Stimulated activated CD8-positive, alpha-beta memory T cell treated with anti-CD3 and anti-CD28 coated beads, Interleukin-7, amount 100 ng/mL, for 48 hours (primary cell): Measurements from ENCODE around the gene ASTN1.

Source experiments
- DNase-seq, 2 donors: peaks; one replicate each; pipeline ENCODE4 v3.0.0-alpha.2; 2020; ENCODE audit warnings: low read depth in 1 of 2; ENCODE audit errors: extremely low read depth in 1 of 2

ASTN1 gene

DNA sequence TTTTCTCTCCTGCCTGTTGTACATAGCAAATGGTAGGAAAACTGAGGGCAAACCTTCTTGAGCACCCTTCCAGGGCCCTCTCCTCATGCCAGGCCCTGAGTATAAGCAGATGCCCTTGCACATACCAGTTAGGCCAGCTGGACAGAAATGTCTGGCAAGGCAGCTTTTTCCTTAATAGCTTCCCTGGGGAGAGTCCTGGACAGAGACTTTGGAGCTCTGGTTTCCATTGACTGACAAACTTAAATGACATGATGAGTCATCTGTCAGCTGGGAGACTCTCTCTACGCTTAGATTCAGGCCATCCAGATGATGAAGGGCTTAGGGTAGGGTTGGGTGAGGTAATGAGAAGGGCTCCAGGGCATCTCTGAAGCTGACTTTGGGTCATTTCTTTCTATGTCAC, 317.5 kb downstream of the ASTN1 start:
- no peak for DNase-seq

GRCh38 chr1:176843352-176844297, 320.9 kb downstream of the ASTN1 start:
- no peak for DNase-seq

GRCh38 chr1:176841238-176841637, 323.3 kb downstream of the ASTN1 start:
- no peak for DNase-seq

- no peak for DNase-seq
These were observed 325.3 kb downstream of the ASTN1 start for GRCh38 chr1:176839216-176839615.

GRCh38 chr1:176838276-176838995, 326.1 kb downstream of the ASTN1 start:
- no peak for DNase-seq

DNA sequence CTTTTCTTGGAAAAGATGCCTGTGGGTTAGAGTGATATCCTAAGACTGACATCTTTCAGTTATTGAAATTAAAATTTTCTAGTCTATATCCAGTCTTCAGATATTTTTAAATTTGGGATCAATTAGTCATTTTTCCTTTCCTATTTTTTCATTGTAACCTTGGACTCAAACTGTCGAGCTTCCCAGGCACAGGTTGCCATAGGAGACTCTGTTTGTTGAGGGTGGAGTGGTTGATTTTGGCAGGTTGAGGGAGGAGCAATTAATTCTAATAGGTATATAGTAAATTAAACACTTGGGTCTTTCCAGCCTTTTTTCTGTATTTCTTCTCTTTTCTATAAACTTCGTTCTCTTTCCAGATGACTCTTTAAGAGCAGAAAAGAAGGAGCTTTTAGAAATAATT, 326.8 kb downstream of the ASTN1 start:
- no peak for DNase-seq

GRCh38 chr1:176831150-176831549, 333.4 kb downstream of the ASTN1 start:
- DNase-seq, result no peak

DNA sequence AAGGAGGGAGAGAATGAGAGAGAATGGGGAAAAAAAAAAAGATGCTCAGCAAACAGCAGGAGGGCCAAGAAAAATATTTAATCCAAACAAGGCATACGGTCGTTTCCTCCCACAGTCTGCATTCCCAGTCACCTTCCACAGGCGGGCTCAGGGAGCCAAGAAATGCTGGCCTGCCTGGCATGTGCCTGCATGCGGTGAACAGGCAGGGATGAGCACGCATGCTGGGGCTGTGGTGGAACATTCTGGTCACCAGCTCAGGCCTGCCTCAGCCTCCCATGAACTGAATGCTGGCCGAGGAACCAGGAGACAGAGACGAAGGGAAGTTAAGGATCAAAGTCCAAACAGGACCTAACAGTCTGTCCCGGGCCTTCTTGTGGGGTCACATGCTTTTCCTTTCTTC, 335.3 kb downstream of the ASTN1 start:
- no peak for DNase-seq

- DNase-seq, result no peak
These were observed 338.2 kb downstream of the ASTN1 start for GRCh38 chr1:176826265-176826664.

DNA sequence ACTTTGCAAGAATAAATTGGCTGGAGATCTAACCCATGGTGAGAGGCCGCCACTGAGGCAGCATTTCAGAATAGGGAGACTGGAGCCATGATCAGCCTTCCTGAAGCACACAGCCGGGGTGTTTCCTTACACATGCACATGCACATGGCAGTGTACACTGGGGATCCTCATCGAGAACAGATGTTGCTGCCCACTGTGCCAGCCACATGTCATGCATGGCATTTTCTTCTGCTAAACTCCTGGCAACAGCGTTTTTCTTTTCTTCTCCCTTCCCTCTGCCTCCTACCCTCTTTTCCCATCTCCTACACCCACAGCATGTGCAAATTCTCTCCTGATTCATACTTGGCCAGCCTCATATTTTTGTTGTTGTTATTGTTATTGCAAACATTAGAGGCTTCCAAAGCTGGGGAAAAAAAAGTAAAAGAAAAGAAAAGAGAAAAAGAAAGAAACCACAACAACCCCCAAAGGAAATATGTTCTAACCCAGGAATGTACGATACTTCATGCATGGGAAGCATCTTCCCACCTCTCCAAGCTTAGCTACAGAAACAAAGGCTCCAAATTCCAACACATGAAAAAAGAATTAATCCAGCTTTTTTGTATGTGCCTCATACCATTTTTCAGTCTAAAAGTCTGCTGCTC, 344.0 kb downstream of the ASTN1 start:
- DNase-seq, result no peak

- no peak for DNase-seq
These were observed 348.3 kb downstream of the ASTN1 start for GRCh38 chr1:176816232-176816631.

GRCh38 chr1:176815621-176816020, 348.9 kb downstream of the ASTN1 start:
- DNase-seq, result no peak

GRCh38 chr1:176811511-176812288, 352.8 kb downstream of the ASTN1 start:
- DNase-seq, result no peak

DNA sequence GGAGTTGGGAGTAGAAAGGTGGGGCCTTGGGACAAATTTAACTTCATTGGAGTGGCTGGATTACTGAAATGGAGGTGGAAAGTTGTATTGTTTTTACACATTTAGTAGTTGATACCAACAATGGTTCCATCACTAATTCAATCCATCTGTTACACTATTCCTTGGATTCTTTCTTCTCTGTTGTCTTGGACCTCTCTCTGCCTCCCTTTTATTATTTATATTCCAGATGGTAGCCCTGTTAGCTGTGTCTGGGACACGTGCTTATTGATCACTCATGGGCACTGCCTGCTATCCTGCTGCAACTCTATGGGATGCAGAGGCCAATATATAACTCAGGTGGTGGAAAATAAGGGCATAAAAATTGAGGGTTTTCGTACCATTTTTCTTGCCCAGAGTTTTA, 355.2 kb downstream of the ASTN1 start:
- no peak for DNase-seq
